Measurements from ENCODE around the gene AP4M1.

GRCh38 chr7:100118388-100119071, 17.1 kb downstream of the AP4M1 start:
- no peak for TF ChIP-seq EZH2 (IDR thresholded peaks at IDR 0.05; ENCODE audit: insufficient read depth, poor library complexity, severe bottlenecking)
- no peak for TF ChIP-seq EZH2phosphoT487 (IDR thresholded peaks at IDR 0.05; ENCODE audit: insufficient read depth, low read depth)
